HepG2 (cell line): ENCODE measurements around the gene HS3ST3B1. TPM values are rescaled to one million over a fixed set of nuclear protein-coding genes. Genes with fewer than 3 reads are reported as not detected.

ENCODE experiments used
- FOXO1 ChIP-seq: sonication (generic); formaldehyde crosslinking; IDR thresholded peaks from 2 replicates; pipeline ENCODE4 v1.4.0; 2020; ENCODE audit warnings: missing genetic modification reagents
- FOXP4 ChIP-seq: sonication (generic); formaldehyde crosslinking; IDR thresholded peaks from 2 replicates; pipeline ENCODE4 v1.4.0; 2020; ENCODE audit warnings: missing genetic modification reagents
- HOXA5 ChIP-seq: sonication (generic); formaldehyde crosslinking; IDR thresholded peaks from 2 replicates; pipeline ENCODE4 v1.4.0; 2020; ENCODE audit warnings: missing genetic modification reagents
- KLF15 ChIP-seq: sonication (generic); formaldehyde crosslinking; IDR thresholded peaks from 2 replicates; pipeline ENCODE4 v1.8.1; 2023; ENCODE audit warnings: borderline replicate concordance, mild to moderate bottlenecking, inconsistent platforms, missing genetic modification reagents, mixed read lengths
- MEIS1 ChIP-seq: sonication (generic); formaldehyde crosslinking; IDR thresholded peaks from 2 replicates; pipeline ENCODE4 v1.9.0; 2021; ENCODE audit warnings: mild to moderate bottlenecking, missing genetic modification reagents, moderate library complexity, borderline replicate concordance
- MIER2 ChIP-seq: IDR thresholded peaks from 2 replicates; pipeline ENCODE4 v1.6.1; 2016; ENCODE audit warnings: missing biosample characterization, missing genetic modification reagents
- NCOR1 ChIP-seq: fragments of 200-600 bp; sonication (generic); IDR thresholded peaks from 2 replicates; pipeline ENCODE4 v1.7.0; 2017; ENCODE audit warnings: antibody characterized with exemption, low read length, borderline replicate concordance
- RARA ChIP-seq: IDR thresholded peaks from 2 replicates; pipeline ENCODE4 v1.6.1; 2016; ENCODE audit warnings: missing genetic modification reagents, missing compliant biosample characterization
- TEAD3 ChIP-seq: optimal IDR thresholded peaks from 2 replicates; pipeline ENCODE3; 2016; ENCODE audit warnings: borderline replicate concordance
- THAP11 ChIP-seq: IDR thresholded peaks from 2 replicates; pipeline ENCODE4 v1.6.1; 2016; ENCODE audit warnings: missing biosample characterization, missing genetic modification reagents
- TIGD3 ChIP-seq: sonication (generic); formaldehyde crosslinking; IDR thresholded peaks from 2 replicates; pipeline ENCODE4 v1.5.1; 2020; ENCODE audit warnings: mild to moderate bottlenecking, missing genetic modification reagents, borderline replicate concordance
- ZNF30 ChIP-seq: sonication (generic); formaldehyde crosslinking; IDR thresholded peaks from 2 replicates; pipeline ENCODE4 v1.5.0; 2020; ENCODE audit warnings: mild to moderate bottlenecking, missing genetic modification reagents
- ZNF430 ChIP-seq: sonication (generic); formaldehyde crosslinking; IDR thresholded peaks from 2 replicates; pipeline ENCODE4 v1.9.0; 2021; ENCODE audit warnings: mild to moderate bottlenecking, missing genetic modification reagents
- ZNF546 ChIP-seq: sonication (generic); formaldehyde crosslinking; conservative IDR thresholded peaks from 2 replicates; pipeline ENCODE4 v1.8.1; 2023; ENCODE audit warnings: mild to moderate bottlenecking, missing genetic modification reagents
- ZNF660 ChIP-seq: sonication (generic); formaldehyde crosslinking; IDR thresholded peaks from 2 replicates; pipeline ENCODE4 v1.5.1; 2020; ENCODE audit warnings: mild to moderate bottlenecking, low read depth, missing genetic modification reagents, borderline replicate concordance
- ZNF737 ChIP-seq: sonication (generic); formaldehyde crosslinking; IDR thresholded peaks from 2 replicates; pipeline ENCODE4 v1.5.0; 2020; ENCODE audit warnings: missing genetic modification reagents, mild to moderate bottlenecking, borderline replicate concordance
- polyA plus RNA-seq, 8 experiments: library from polyadenylated mRNA; depleted of rRNA in 3 of 8; stranded (reverse) in 7 of 8; unstranded in 1 of 8; fragments of >200 nt; fragmentation: Illumina TruSeq in 4 of 8; extraction: Trizol in 4 of 8; gene quantifications; 2 replicates each; pipeline versions ENCODE4 v1.2.1 to v1.2.3, GENCODE V29; 2011 to 2016; ENCODE audit warnings: low read depth in 4 of 8, missing spikeins in 1 of 8, mixed read lengths in 1 of 8; ENCODE audit not compliant: insufficient read depth in 1 of 8
- total RNA-seq, 5 experiments: library from RNA; depleted of rRNA; stranded (reverse); fragments of >200 nt; fragmentation: Illumina TruSeq; extraction: Trizol; gene quantifications; 2 replicates each; pipeline ENCODE4 v1.2.3, GENCODE V29; 2016; ENCODE audit warnings: low read depth in 1 of 5
- TF ChIP-seq, protein P1 (sequence below): sonication (generic); formaldehyde crosslinking; IDR thresholded peaks from 2 replicates; pipeline ENCODE4 v1.5.1; 2020; ENCODE audit warnings: mild to moderate bottlenecking, missing genetic modification reagents, moderate library complexity
- TF ChIP-seq, protein P2 (sequence below): sonication (generic); formaldehyde crosslinking; IDR thresholded peaks from 2 replicates; pipeline ENCODE4 v1.9.0; 2021; ENCODE audit warnings: missing genetic modification reagents, mild to moderate bottlenecking, borderline replicate concordance
- TF ChIP-seq, protein P3 (sequence below): sonication (generic); formaldehyde crosslinking; IDR thresholded peaks from 2 replicates; pipeline ENCODE4 v1.4.0; 2020; ENCODE audit warnings: missing genetic modification reagents, mild to moderate bottlenecking, borderline replicate concordance
- TF ChIP-seq, protein P4 (sequence below): IDR thresholded peaks from 2 replicates; pipeline ENCODE4 v1.6.1; 2012; ENCODE audit warnings: low read depth, low read length, improper control_type of control experiment

Gene HS3ST3B1
- total and polyA plus RNA-seq, 2 of the 13 experiments (the other 11 are each of a cell fraction or from before 2014, with no cell fraction given), result 15.7 to 39.5 TPM

GRCh38 chr17:14276535-14277250, 24.2 kb upstream of the HS3ST3B1 start (continued):
- TF ChIP-seq, protein P1, sequence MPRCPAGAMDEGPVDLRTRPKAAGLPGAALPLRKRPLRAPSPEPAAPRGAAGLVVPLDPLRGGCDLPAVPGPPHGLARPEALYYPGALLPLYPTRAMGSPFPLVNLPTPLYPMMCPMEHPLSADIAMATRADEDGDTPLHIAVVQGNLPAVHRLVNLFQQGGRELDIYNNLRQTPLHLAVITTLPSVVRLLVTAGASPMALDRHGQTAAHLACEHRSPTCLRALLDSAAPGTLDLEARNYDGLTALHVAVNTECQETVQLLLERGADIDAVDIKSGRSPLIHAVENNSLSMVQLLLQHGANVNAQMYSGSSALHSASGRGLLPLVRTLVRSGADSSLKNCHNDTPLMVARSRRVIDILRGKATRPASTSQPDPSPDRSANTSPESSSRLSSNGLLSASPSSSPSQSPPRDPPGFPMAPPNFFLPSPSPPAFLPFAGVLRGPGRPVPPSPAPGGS, result no peak
- TF ChIP-seq THAP11 (CRISPR knock-in tag) (no peak), ZNF30 (CRISPR knock-in tag) (no peak), ZNF430 (CRISPR knock-in tag) (no peak), ZNF660 (CRISPR knock-in tag) (no peak), ZNF546 (CRISPR knock-in tag) (no peak), FOXO1 (CRISPR knock-in tag) (peak; percentile 77; the same call in 1 of the 2 replicates), MEIS1 (CRISPR knock-in tag) (no peak; the same call in 1 of the 2 replicates), HOXA5 (CRISPR knock-in tag) (peak; percentile 39; the same call in 1 of the 2 replicates), NCOR1 (peak; percentile 30; the same call in 1 of the 2 replicates), TIGD3 (CRISPR knock-in tag) (no peak), KLF15 (CRISPR knock-in tag) (no peak), MIER2 (no peak), ZNF737 (CRISPR knock-in tag) (no peak), RARA (CRISPR knock-in tag) (peak; percentile 78), TEAD3 (peak; percentile 43), FOXP4 (CRISPR knock-in tag) (peak; percentile 91)
- TF ChIP-seq, protein P2, sequence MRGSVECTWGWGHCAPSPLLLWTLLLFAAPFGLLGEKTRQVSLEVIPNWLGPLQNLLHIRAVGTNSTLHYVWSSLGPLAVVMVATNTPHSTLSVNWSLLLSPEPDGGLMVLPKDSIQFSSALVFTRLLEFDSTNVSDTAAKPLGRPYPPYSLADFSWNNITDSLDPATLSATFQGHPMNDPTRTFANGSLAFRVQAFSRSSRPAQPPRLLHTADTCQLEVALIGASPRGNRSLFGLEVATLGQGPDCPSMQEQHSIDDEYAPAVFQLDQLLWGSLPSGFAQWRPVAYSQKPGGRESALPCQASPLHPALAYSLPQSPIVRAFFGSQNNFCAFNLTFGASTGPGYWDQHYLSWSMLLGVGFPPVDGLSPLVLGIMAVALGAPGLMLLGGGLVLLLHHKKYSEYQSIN (CRISPR knock-in tag), result no peak
- TF ChIP-seq, protein P3, sequence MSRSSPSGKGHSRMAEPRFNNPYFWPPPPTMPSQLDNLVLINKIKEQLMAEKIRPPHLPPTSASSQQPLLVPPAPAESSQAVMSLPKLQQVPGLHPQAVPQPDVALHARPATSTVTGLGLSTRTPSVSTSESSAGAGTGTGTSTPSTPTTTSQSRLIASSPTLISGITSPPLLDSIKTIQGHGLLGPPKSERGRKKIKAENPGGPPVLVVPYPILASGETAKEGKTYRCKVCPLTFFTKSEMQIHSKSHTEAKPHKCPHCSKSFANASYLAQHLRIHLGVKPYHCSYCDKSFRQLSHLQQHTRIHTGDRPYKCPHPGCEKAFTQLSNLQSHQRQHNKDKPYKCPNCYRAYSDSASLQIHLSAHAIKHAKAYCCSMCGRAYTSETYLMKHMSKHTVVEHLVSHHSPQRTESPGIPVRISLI (CRISPR knock-in tag), result peak; percentile 63; the same call in 1 of the 2 replicates
- TF ChIP-seq, protein P4, sequence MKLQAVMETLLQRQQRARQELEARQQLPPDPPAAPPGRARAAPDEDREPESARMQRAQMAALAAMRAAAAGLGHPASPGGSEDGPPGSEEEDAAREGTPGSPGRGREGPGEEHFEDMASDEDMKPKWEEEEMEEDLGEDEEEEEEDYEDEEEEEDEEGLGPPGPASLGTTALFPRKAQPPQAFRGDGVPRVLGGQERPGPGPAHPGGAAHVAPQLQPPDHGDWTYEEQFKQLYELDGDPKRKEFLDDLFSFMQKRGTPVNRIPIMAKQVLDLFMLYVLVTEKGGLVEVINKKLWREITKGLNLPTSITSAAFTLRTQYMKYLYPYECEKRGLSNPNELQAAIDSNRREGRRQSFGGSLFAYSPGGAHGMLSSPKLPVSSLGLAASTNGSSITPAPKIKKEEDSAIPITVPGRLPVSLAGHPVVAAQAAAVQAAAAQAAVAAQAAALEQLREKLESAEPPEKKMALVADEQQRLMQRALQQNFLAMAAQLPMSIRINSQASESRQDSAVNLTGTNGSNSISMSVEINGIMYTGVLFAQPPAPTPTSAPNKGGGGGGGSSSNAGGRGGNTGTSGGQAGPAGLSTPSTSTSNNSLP, result peak; percentile 70
